ENCODE results near the gene MARVELD1. TPM values are rescaled to one million over a fixed set of nuclear protein-coding genes. Genes with fewer than 3 reads are reported as not detected.

The MARVELD1 gene
- total and polyA plus RNA-seq, 2 of the 13 experiments (the other 11 are each of a cell fraction or from before 2014, with no cell fraction given): not detected

GRCh38 chr10:97731346-97732051, 18.0 kb downstream of the MARVELD1 start (continued):
- TF ChIP-seq THAP11 (CRISPR knock-in tag; IDR thresholded peaks at IDR 0.05): peak; percentile 40; the same call in 1 of the 2 replicates
- no peak for TF ChIP-seq HMGXB3 (CRISPR knock-in tag; IDR thresholded peaks at IDR 0.05; ENCODE audit: borderline replicate concordance)
- TF ChIP-seq ZNF333 (CRISPR knock-in tag; IDR thresholded peaks at IDR 0.05; ENCODE audit: borderline replicate concordance): no peak
- TF ChIP-seq ZNF234 (CRISPR knock-in tag; conservative IDR thresholded peaks at IDR 0.05): no peak
- no peak for TF ChIP-seq FOXA1 (IDR thresholded peaks at IDR 0.05)
- no peak for TF ChIP-seq FOXA1 (CRISPR knock-in tag; IDR thresholded peaks at IDR 0.05)
- no peak for TF ChIP-seq TFDP1 (CRISPR knock-in tag; IDR thresholded peaks at IDR 0.05; ENCODE audit: borderline replicate concordance)

GRCh38 chr10:97732052-97732359, 18.5 kb downstream of the MARVELD1 start:
- in situ Hi-C loops (cut with HindIII; ENCODE audit: extremely low pct_ligation_motif_present, low pct_unique_long_range_greater_than_20kb) (loop anchor here (5.0 kb wide), 1 partner anchor 55 kb away; no protein-coding TSS in a partner anchor), intact Hi-C loops (cut with micrococcal nuclease; ENCODE audit: unreplicated experiment) (no loop called here)
- Histone ChIP-seq H4K20me1 (ENCODE audit: insufficient read depth, low read length) (no peaks in the 10 kb centered on the region), H3K79me2 (ENCODE audit: insufficient read depth, low read length) (no peaks in the 10 kb centered on the region), H3K27ac (ENCODE audit: extremely low read length, insufficient read depth, low read length) (no peak overlapping the region), H3K36me3 (replicated peaks in 1 of 2; ENCODE audit: control insufficient read depth in 1 of 2, insufficient read depth in 2 of 2, low read length in 2 of 2) (no peaks in the 10 kb centered on the region), H3K4me3 (replicated peaks in 1 of 3; ENCODE audit: insufficient read depth in 1 of 3, low read depth in 2 of 3, low read length in 3 of 3) (no peak overlapping the region), H3K4me1 (ENCODE audit: insufficient read depth, low read length) (peaks cover 10% of the 10 kb centered on the region), H2AFZ (ENCODE audit: low read length) (no peak overlapping the region), H3K9ac (ENCODE audit: insufficient read depth, low read depth, low read length) (no peak overlapping the region), H3K27me3 (ENCODE audit: control insufficient read depth in 1 of 2, insufficient read depth in 2 of 2, low read length in 2 of 2) (peaks cover 0 to 10% of the 10 kb centered on the region in 2 experiments; a peak in 2 of 5 replicates), H3K4me2 (ENCODE audit: low read depth, low read length) (no peak overlapping the region), H3K9me3 (ENCODE audit: low read length) (no peaks in the 10 kb centered on the region)
- no TSS peak for BruUV-seq (replicated peaks)
- no peak for DNase-seq (ENCODE audit: low spot score)
- POLR2A ChIA-PET: no interaction called here
- ATAC-seq: no peak
- CTCF ChIA-PET (ENCODE audit: low intra/inter-chr PET ratio, low total read pairs): interaction anchor here (0.8 to 2.9 kb wide), 6 partner anchors 22 to 160 kb away, joined by 3 to 40 read pairs (median 12); partner anchors contain the start of gene ANKRD2
- 62% methylated on average over 4 of the region's 4 CpGs for WGBS (ENCODE audit: low lambda C conversion rate)
- no peak for FAIRE-seq
- no peak for TF ChIP-seq ZMYM2 (CRISPR knock-in tag; IDR thresholded peaks at IDR 0.05)
- TF ChIP-seq ZNF768 (CRISPR knock-in tag; IDR thresholded peaks at IDR 0.05): no peak
- TF ChIP-seq FOXK1 (CRISPR knock-in tag; IDR thresholded peaks at IDR 0.05; ENCODE audit: borderline replicate concordance, low read depth): 0 out of 2 replicates have a peak, but pooled peaks have one; percentile 0
- TF ChIP-seq RXRB (CRISPR knock-in tag; IDR thresholded peaks at IDR 0.05; ENCODE audit: borderline replicate concordance): 0 out of 2 replicates have a peak, but pooled peaks have one; percentile 9
- no peak for TF ChIP-seq ATF2 (CRISPR knock-in tag; IDR thresholded peaks at IDR 0.05)

Data from HepG2 (cell line).